ENCODE results near the gene ZMYND10.

ZMYND10 gene

GRCh38 chr3:50345586-50346234 lies at the start of gene ZMYND10:
TSS of gene ZMYND10 (minus strand) at chr3:50345732. CDS start at chr3:50345579, 153 bp downstream.
- Histone ChIP-seq H3K79me2 (ENCODE audit: insufficient read depth, low read length) (peaks cover 43% of the 10 kb centered on the region), H4K20me1 (ENCODE audit: insufficient read depth, low read length, poor library complexity, severe bottlenecking) (no peaks in the 10 kb centered on the region), H3K9me2 (replicated peaks; ENCODE audit: low read depth, low read length) (no peaks in the 10 kb centered on the region), H3K9me3 (ENCODE audit: insufficient read depth, low read depth, low read length) (no peaks in the 10 kb centered on the region), H2AFZ (ENCODE audit: low read length) (no peak within 1 kb of the TSS), H3K4me3 (ENCODE audit: low read length, poor library complexity, severe bottlenecking) (no peak within 1 kb of the TSS), H3K4me2 (ENCODE audit: low read depth, low read length, poor library complexity, severe bottlenecking) (no peak within 1 kb of the TSS), H3K27me3 (ENCODE audit: insufficient read depth, low read length, poor library complexity, severe bottlenecking) (no peaks in the 10 kb centered on the region), H3K4me1 (ENCODE audit: insufficient read depth, low read length, poor library complexity, severe bottlenecking) (peaks cover 50% of the 10 kb centered on the region), H3K9ac (ENCODE audit: low read depth, low read length, poor library complexity, severe bottlenecking) (no peak within 1 kb of the TSS), H3F3A (ENCODE audit: low read depth) (peaks cover 6% of the 10 kb centered on the region; the same call in 1 of the 2 replicates), H3K36me3 (ENCODE audit: insufficient read depth, low read length) (peaks cover 7% of the 10 kb centered on the region; the same call in 1 of the 2 replicates)
- TF ChIP-seq, protein P1, sequence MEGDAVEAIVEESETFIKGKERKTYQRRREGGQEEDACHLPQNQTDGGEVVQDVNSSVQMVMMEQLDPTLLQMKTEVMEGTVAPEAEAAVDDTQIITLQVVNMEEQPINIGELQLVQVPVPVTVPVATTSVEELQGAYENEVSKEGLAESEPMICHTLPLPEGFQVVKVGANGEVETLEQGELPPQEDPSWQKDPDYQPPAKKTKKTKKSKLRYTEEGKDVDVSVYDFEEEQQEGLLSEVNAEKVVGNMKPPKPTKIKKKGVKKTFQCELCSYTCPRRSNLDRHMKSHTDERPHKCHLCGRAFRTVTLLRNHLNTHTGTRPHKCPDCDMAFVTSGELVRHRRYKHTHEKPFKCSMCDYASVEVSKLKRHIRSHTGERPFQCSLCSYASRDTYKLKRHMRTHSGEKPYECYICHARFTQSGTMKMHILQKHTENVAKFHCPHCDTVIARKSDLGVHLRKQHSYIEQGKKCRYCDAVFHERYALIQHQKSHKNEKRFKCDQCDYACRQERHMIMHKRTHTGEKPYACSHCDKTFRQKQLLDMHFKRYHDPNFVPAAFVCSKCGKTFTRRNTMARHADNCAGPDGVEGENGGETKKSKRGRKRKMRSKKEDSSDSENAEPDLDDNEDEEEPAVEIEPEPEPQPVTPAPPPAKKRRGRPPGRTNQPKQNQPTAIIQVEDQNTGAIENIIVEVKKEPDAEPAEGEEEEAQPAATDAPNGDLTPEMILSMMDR (conservative IDR thresholded peaks at IDR 0.05; ENCODE audit: low read length) = no peak
- no peak for TF ChIP-seq EZH2phosphoT487 (IDR thresholded peaks at IDR 0.05; ENCODE audit: borderline replicate concordance)

DNA sequence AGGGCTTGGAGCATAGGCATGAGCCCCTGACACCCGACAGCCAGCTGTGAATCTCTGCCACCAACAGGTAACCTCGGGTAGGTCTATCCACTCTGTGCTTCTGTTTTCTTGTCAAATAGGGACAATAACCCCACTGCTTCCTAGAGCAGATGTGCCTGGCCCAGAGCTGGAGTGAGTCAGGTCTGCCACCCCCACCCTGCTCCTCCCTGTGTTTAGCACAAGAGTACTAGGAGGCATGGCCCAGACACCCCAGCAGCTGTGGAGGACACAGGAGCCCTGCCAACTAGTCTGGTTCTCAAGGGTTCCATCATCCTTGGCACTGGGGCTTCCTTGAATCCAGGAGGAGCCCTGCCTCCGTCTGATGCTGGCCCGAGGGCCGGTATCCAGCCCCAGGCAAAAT lies 47.5 kb upstream of the ZMYND10 start:
- no peak overlapping the region for H3K4me2 ChIP-seq (ENCODE audit: low read depth, low read length, poor library complexity, severe bottlenecking)
- no peaks in the 10 kb centered on the region for H3K9me3 ChIP-seq (ENCODE audit: insufficient read depth, low read depth, low read length)
- no peaks in the 10 kb centered on the region for H3F3A ChIP-seq (ENCODE audit: low read depth)
- peaks cover 18% of the 10 kb centered on the region for H3K4me1 ChIP-seq (ENCODE audit: insufficient read depth, low read length, poor library complexity, severe bottlenecking)
- H3K9me2 ChIP-seq (replicated peaks; ENCODE audit: low read depth, low read length) = no peaks in the 10 kb centered on the region
- H3K27me3 ChIP-seq (ENCODE audit: insufficient read depth, low read length, poor library complexity, severe bottlenecking) = no peaks in the 10 kb centered on the region
- no peak overlapping the region for H3K4me3 ChIP-seq (ENCODE audit: low read length, poor library complexity, severe bottlenecking)
- no peaks in the 10 kb centered on the region for H3K79me2 ChIP-seq (ENCODE audit: insufficient read depth, low read length)
- H3K9ac ChIP-seq (ENCODE audit: low read depth, low read length, poor library complexity, severe bottlenecking) = no peak overlapping the region
- H3K36me3 ChIP-seq (ENCODE audit: insufficient read depth, low read length) = no peaks in the 10 kb centered on the region
- H2AFZ ChIP-seq (ENCODE audit: low read length) = no peak overlapping the region
- no peaks in the 10 kb centered on the region for H4K20me1 ChIP-seq (ENCODE audit: insufficient read depth, low read length, poor library complexity, severe bottlenecking)
- TF ChIP-seq, protein P1 (conservative IDR thresholded peaks at IDR 0.05; ENCODE audit: low read length) = no peak
- no peak for TF ChIP-seq EZH2phosphoT487 (IDR thresholded peaks at IDR 0.05; ENCODE audit: borderline replicate concordance)

GRCh38 chr3:50392101-50392715 lies 46.7 kb upstream of the ZMYND10 start:
- Histone ChIP-seq H2AFZ (ENCODE audit: low read length) (no peak overlapping the region), H3K4me1 (ENCODE audit: insufficient read depth, low read length, poor library complexity, severe bottlenecking) (peaks cover 18% of the 10 kb centered on the region), H3K4me3 (ENCODE audit: low read length, poor library complexity, severe bottlenecking) (no peak overlapping the region), H3K36me3 (ENCODE audit: insufficient read depth, low read length) (no peaks in the 10 kb centered on the region), H3K9me3 (ENCODE audit: insufficient read depth, low read depth, low read length) (no peaks in the 10 kb centered on the region), H3K27me3 (ENCODE audit: insufficient read depth, low read length, poor library complexity, severe bottlenecking) (no peaks in the 10 kb centered on the region), H4K20me1 (ENCODE audit: insufficient read depth, low read length, poor library complexity, severe bottlenecking) (no peaks in the 10 kb centered on the region), H3K9me2 (replicated peaks; ENCODE audit: low read depth, low read length) (no peaks in the 10 kb centered on the region), H3F3A (ENCODE audit: low read depth) (no peaks in the 10 kb centered on the region), H3K9ac (ENCODE audit: low read depth, low read length, poor library complexity, severe bottlenecking) (no peak overlapping the region), H3K79me2 (ENCODE audit: insufficient read depth, low read length) (no peaks in the 10 kb centered on the region), H3K4me2 (ENCODE audit: low read depth, low read length, poor library complexity, severe bottlenecking) (peak overlapping the region; percentile 42)
- no peak for TF ChIP-seq EZH2phosphoT487 (IDR thresholded peaks at IDR 0.05; ENCODE audit: borderline replicate concordance)
- TF ChIP-seq, protein P1 (conservative IDR thresholded peaks at IDR 0.05; ENCODE audit: low read length) = no peak
